IMR-90 (cell line): ENCODE data around the gene RBMS3. TPM values are rescaled to one million over a fixed set of nuclear protein-coding genes. Genes with fewer than 3 reads are reported as not detected.

Source experiments
- ATAC-seq: fragments of 200-7000 bp; cut with Tn5 transposase; 2 replicates; pipeline ENCODE4 v1.9.1; 2020; ENCODE audit warnings: low read depth, mild to moderate bottlenecking, moderate library complexity
- BruUV-seq: library from RNA; stranded (reverse); fragments of 400-500 nt; replicated peaks from 2 replicates; lab custom pipeline; 2021; lab: Mats Ljungman, UMichigan
- CTCF ChIA-PET: fragments of 300-600 bp; formaldehyde crosslinking; extraction: SDS; loops from one replicate; lab custom pipeline; 2021; ENCODE audit warnings: antibody characterized with exemption; lab: Yijun Ruan, JAX
- POLR2A ChIA-PET: fragments of 300-600 bp; sonication (Branson Sonifier 250); formaldehyde crosslinking; loops from one replicate; lab custom pipeline; 2022; ENCODE audit warnings: antibody characterized with exemption; ENCODE audit not compliant: unreplicated experiment; lab: Charles Lee
- DNase-seq: peaks from one replicate; pipeline ENCODE4 v3.0.0; 2013
- H2AFZ ChIP-seq: replicated peaks from 2 replicates; pipeline ENCODE3; 2013; ENCODE audit warnings: low read length, mild to moderate bottlenecking; ENCODE audit not compliant: poor library complexity
- H2AK5ac ChIP-seq: 2 replicates; pipeline ENCODE4 v1.6.1; 2013; ENCODE audit warnings: low read depth, low read length, inconsistent platforms
- H2AK9ac ChIP-seq: replicated peaks from 2 replicates; pipeline ENCODE3; 2013; ENCODE audit warnings: mild to moderate bottlenecking, low read depth, low read length, moderate library complexity; ENCODE audit not compliant: poor library complexity
- H2BK120ac ChIP-seq: 2 replicates; pipeline ENCODE4 v1.6.1; 2013; ENCODE audit warnings: low read depth, low read length, inconsistent platforms
- H2BK15ac ChIP-seq: 3 replicates; pipeline ENCODE4 v1.6.1; 2013; ENCODE audit warnings: low read depth, low read length, inconsistent platforms
- H2BK20ac ChIP-seq: 2 replicates; pipeline ENCODE4 v1.6.1; 2013; ENCODE audit warnings: low read depth, mild to moderate bottlenecking, inconsistent platforms, low read length, moderate library complexity
- H2BK5ac ChIP-seq: 2 replicates; pipeline ENCODE4 v1.6.1; 2013; ENCODE audit warnings: mild to moderate bottlenecking, low read depth, low read length, inconsistent platforms; ENCODE audit not compliant: poor library complexity, severe bottlenecking
- H3K14ac ChIP-seq: replicated peaks from 2 replicates; pipeline ENCODE4 v1.6.1; 2013; ENCODE audit warnings: low read depth, low read length, inconsistent platforms
- H3K18ac ChIP-seq: 2 replicates; pipeline ENCODE4 v1.6.1; 2013; ENCODE audit warnings: low read depth, low read length, control low read depth
- H3K23ac ChIP-seq: 2 replicates; pipeline ENCODE4 v1.6.1; 2013; ENCODE audit warnings: low read depth, low read length, inconsistent platforms
- H3K27ac ChIP-seq: 2 replicates; pipeline ENCODE4 v1.5.1; 2013; ENCODE audit warnings: mild to moderate bottlenecking, control low read depth, low read length; ENCODE audit not compliant: insufficient read depth
- H3K27me3 ChIP-seq: 2 replicates; pipeline ENCODE4 v1.6.1; 2013; ENCODE audit warnings: low read length; ENCODE audit not compliant: control insufficient read depth, insufficient read depth
- H3K36me3 ChIP-seq: 2 replicates; pipeline ENCODE4 v1.6.1; 2013; ENCODE audit warnings: low read length, mixed read lengths; ENCODE audit not compliant: control insufficient read depth, insufficient read depth
- H3K4ac ChIP-seq: 2 replicates; pipeline ENCODE4 v1.6.1; 2013; ENCODE audit warnings: low read depth, low read length, inconsistent platforms
- H3K4me1 ChIP-seq: 2 replicates; pipeline ENCODE4 v1.6.1; 2013; ENCODE audit warnings: low read length, mixed read lengths; ENCODE audit not compliant: control insufficient read depth, insufficient read depth
- H3K4me2 ChIP-seq: 2 replicates; pipeline ENCODE4 v1.6.1; 2013; ENCODE audit warnings: low read depth, mild to moderate bottlenecking, control low read depth, low read length, moderate library complexity
- H3K4me3 ChIP-seq: 2 replicates; pipeline ENCODE4 v1.5.1; 2013; ENCODE audit warnings: low read depth, mild to moderate bottlenecking, control low read depth, low read length, moderate library complexity; ENCODE audit not compliant: insufficient read depth
- H3K56ac ChIP-seq: 2 replicates; pipeline ENCODE4 v1.6.1; 2013; ENCODE audit warnings: low read length, inconsistent platforms; ENCODE audit not compliant: insufficient read depth; ENCODE audit errors: extremely low read depth
- H3K79me1 ChIP-seq, 2 experiments: 2 replicates each; pipeline ENCODE4 v1.6.1; 2013; ENCODE audit warnings: low read length in 2 of 2, inconsistent platforms in 1 of 2, low read depth in 1 of 2
- H3K9ac ChIP-seq: 2 replicates; pipeline ENCODE4 v1.6.1; 2013; ENCODE audit warnings: low read depth, low read length, control low read depth
- H3K9me1 ChIP-seq: 2 replicates; pipeline ENCODE4 v1.6.1; 2013; ENCODE audit warnings: low read length, inconsistent platforms; ENCODE audit not compliant: insufficient read depth
- H3K9me3 ChIP-seq: 2 replicates; pipeline ENCODE4 v1.6.1; 2013; ENCODE audit warnings: low read length; ENCODE audit not compliant: control insufficient read depth, insufficient read depth
- H4K20me1 ChIP-seq: 2 replicates; pipeline ENCODE4 v1.6.1; 2013; ENCODE audit warnings: low read length, inconsistent platforms; ENCODE audit not compliant: insufficient read depth
- H4K5ac ChIP-seq: 2 replicates; pipeline ENCODE4 v1.6.1; 2013; ENCODE audit warnings: mild to moderate bottlenecking, low read depth, low read length, control low read depth
- H4K8ac ChIP-seq, 2 experiments: 2 replicates each; pipeline ENCODE4 v1.6.1; 2013; ENCODE audit warnings: low read depth in 2 of 2, low read length in 2 of 2, control low read depth in 1 of 2, inconsistent platforms in 1 of 2
- H4K91ac ChIP-seq: 2 replicates; pipeline ENCODE4 v1.6.1; 2013; ENCODE audit warnings: low read depth, low read length, inconsistent platforms; ENCODE audit not compliant: insufficient read depth
- FOS ChIP-seq: fragments of 150-350 bp; IDR thresholded peaks from 2 replicates; pipeline ENCODE4 v1.6.1; 2016; ENCODE audit warnings: low read depth, low read length
- MAFK ChIP-seq: IDR thresholded peaks from 2 replicates; pipeline ENCODE4 v1.6.1; 2012; ENCODE audit warnings: low read depth, low read length, improper control_type of control experiment
- RFX5 ChIP-seq: IDR thresholded peaks from 2 replicates; pipeline ENCODE4 v1.8.0; 2012; ENCODE audit warnings: low read depth, mild to moderate bottlenecking, low read length, moderate library complexity
- dilution Hi-C: fragments of 300-500 bp; cut with HindIII; formaldehyde crosslinking; loops from one replicate; pipeline ENCODE4 v1.14.3; 2018; ENCODE audit warnings: low sequenced_read_pairs; ENCODE audit not compliant: unreplicated experiment
- in situ Hi-C: fragments of 300-500 bp; cut with MboI; formaldehyde crosslinking; loops from 3 replicates; pipeline ENCODE4 v1.14.3; 2019; ENCODE audit warnings: low sequenced_read_pairs, inconsistent platforms, mixed read lengths
- intact Hi-C: fragments of 100-400 bp; cut with micrococcal nuclease; formaldehyde crosslinking; loops from 2 replicates; pipeline ENCODE4 v1.10.0; 2022
- polyA plus RNA-seq, 3 experiments: library from polyadenylated mRNA; depleted of rRNA; stranded (reverse); fragments of >200 nt; gene quantifications; 2 replicates each; pipeline ENCODE4 v1.2.3, GENCODE V29; 2012; ENCODE audit warnings: low replicate concordance in 1 of 3
- total RNA-seq: library from RNA; depleted of rRNA; stranded (reverse); fragments of >200 nt; gene quantifications from 2 replicates; pipeline ENCODE4 v1.2.3, GENCODE V29; 2012
- TF ChIP-seq, protein P1 (sequence below): fragments of 150-350 bp; IDR thresholded peaks from 2 replicates; pipeline ENCODE4 v1.6.1; 2017; ENCODE audit warnings: mild to moderate bottlenecking, antibody characterized with exemption, low read length, low read depth

The RBMS3 gene
- total and polyA plus RNA-seq, 2 of the 4 experiments (the other 2 are of a cell fraction), result 15.2 to 127 TPM

DNA sequence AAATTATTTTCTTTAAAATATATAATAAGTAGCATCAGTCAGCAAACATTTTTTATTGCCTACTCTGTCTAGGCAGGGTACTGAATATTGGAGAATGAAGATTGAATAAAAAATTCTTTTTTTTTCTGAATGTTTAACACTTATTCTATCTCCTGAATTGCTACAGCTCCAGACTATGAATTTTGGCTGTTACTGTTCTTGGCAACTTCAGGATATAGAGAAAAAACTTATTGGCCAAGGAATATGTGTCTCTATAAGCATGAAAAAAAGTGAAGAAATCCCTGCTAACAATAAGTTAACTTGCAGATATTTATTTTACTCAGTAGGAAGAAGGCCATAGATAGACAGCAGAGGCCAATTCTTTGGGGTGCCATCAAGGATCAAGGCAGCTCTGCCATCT lies 309.6 kb downstream of the RBMS3 start:
- H4K91ac ChIP-seq, result no peak overlapping the region
- intact Hi-C loops (no loop called here), dilution Hi-C loops (no loop called here), in situ Hi-C loops (no loop called here)
- no peak overlapping the region for H4K8ac ChIP-seq
- no peak overlapping the region for H3K18ac ChIP-seq
- ATAC-seq (no peak), DNase-seq (no peak)
- H4K20me1 ChIP-seq, result no peaks in the 10 kb centered on the region
- no TSS peak for BruUV-seq
- H2BK120ac ChIP-seq, result no peak overlapping the region
- no peak overlapping the region for H3K56ac ChIP-seq
- H3K23ac ChIP-seq, result no peak overlapping the region
- no peak overlapping the region for H3K4me2 ChIP-seq
- H3K36me3 ChIP-seq, result no peaks in the 10 kb centered on the region
- no peaks in the 10 kb centered on the region for H3K4me1 ChIP-seq
- CTCF ChIA-PET, result no interaction called here
- POLR2A ChIA-PET, result no interaction called here
- no peak overlapping the region for H2AK9ac ChIP-seq
- peak overlapping the region; percentile 31; the same call in 1 of the 2 replicates for H4K5ac ChIP-seq
- no peak overlapping the region for H3K4ac ChIP-seq
- no peak for TF ChIP-seq MAFK
- no peak for TF ChIP-seq RFX5
- TF ChIP-seq, protein P1, sequence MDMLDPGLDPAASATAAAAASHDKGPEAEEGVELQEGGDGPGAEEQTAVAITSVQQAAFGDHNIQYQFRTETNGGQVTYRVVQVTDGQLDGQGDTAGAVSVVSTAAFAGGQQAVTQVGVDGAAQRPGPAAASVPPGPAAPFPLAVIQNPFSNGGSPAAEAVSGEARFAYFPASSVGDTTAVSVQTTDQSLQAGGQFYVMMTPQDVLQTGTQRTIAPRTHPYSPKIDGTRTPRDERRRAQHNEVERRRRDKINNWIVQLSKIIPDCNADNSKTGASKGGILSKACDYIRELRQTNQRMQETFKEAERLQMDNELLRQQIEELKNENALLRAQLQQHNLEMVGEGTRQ, result no peak
- no peak for TF ChIP-seq FOS
- no peaks in the 10 kb centered on the region for H3K27me3 ChIP-seq
- no peak overlapping the region for H3K9ac ChIP-seq
- no peaks in the 10 kb centered on the region for H3K9me1 ChIP-seq
- no peak overlapping the region for H2BK20ac ChIP-seq
- H2AK5ac ChIP-seq, result no peak overlapping the region
- peaks cover 3 to 8% of the 10 kb centered on the region in 2 experiments; a peak in 2 of 4 replicates for H3K79me1 ChIP-seq
- H2BK5ac ChIP-seq, result no peak overlapping the region
- H3K4me3 ChIP-seq, result no peak overlapping the region
- H2BK15ac ChIP-seq, result no peak overlapping the region
- H2AFZ ChIP-seq, result no peak overlapping the region
- no peak overlapping the region for H3K14ac ChIP-seq
- no peak overlapping the region for H3K27ac ChIP-seq
- no peaks in the 10 kb centered on the region for H3K9me3 ChIP-seq
